ENCODE data around the gene OPALIN.

DNA sequence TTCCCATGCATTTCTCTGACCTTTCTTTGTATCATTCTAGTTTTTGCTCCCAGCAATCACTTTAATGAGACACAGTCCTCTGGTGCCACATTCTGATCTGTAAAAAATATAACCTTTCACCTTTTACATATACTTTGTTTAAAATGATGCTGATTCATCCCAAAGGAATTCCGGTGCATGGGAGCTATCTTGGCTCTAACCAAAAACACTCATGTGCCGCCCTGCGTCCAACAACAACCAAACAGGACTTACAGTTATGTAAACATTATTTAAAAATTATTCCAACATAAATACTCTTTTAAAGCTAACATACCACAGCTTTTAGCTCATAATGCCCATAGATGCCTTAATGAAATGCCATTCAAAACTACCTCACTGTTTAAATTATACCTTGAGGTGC lies 7.7 kb upstream of the OPALIN start:
- TF ChIP-seq CTCF (IDR thresholded peaks at IDR 0.05) (no peak), POLR2A (IDR thresholded peaks at IDR 0.05) (no peak)
